ENCODE measurements around the gene CCNF.

Gene CCNF

DNA sequence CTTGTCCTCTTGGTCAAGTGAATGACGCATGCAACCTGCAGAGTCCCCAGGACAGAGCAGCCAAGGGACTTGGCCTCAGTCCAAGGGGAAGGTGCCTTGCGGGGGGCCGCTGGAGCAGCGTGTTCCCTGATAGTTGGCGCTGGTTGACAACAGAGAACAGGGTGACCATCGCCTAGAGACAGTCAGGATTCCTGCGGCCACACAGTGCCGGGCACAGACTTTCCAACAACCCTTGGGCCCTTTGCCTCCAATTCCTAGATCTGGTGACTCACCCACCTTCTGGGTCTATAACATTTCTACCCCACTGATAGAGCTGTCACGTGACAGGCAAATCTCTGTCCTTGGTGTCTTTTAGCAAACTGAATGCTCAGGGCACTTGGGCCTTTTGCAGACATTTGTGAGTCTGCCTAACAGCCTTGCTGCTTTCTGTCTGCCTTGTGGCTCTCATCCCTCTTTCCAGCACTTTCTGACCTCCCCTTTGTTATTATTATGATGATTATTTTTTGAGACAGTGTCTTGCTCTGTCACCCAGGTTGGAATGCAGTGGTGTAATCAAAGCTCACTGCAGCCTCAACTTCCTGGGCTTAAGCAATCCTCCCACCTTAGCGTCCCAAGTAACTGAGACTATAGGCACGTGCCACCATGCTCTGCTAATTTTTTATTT, 18.8 kb downstream of the CCNF start:
- no peak overlapping the region for H3K9ac ChIP-seq (ENCODE audit: low read depth, low read length)
- H3K9me3 ChIP-seq (replicated peaks; ENCODE audit: low read length), result no peaks in the 10 kb centered on the region
- no peaks in the 10 kb centered on the region for H3K27me3 ChIP-seq (ENCODE audit: control insufficient read depth, insufficient read depth, low read length)
- peaks cover 4% of the 10 kb centered on the region for H3K4me1 ChIP-seq (ENCODE audit: control insufficient read depth, insufficient read depth, low read length)
- H3K4me3 ChIP-seq (ENCODE audit: low read length), result no peak overlapping the region
- H3K36me3 ChIP-seq (ENCODE audit: insufficient read depth, low read length), result peaks cover 58% of the 10 kb centered on the region
- H3K4me2 ChIP-seq (ENCODE audit: low read length), result no peak overlapping the region

DNA sequence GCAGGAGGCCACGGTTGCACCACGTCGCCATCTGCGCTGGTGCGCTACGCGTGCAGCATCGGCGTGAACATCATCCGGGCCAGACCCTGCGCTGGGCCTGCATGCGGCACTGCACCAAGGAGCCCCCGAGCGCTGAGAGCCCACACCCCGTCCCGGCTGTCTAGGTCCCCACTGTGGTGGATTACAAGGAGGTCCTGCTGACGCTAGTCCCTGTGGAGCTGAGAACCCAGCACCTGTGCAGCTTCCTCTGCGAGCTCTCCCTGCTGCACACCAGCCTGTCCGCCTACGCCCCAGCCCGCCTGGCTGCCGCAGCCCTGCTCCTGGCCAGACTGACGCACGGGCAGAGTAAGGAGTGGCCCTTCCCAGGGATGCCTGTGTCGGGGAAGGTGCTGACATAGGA, 19.9 kb downstream of the CCNF start:
- H3K4me3 ChIP-seq (ENCODE audit: low read length), result no peak overlapping the region
- no peak overlapping the region for H3K9ac ChIP-seq (ENCODE audit: low read depth, low read length)
- no peaks in the 10 kb centered on the region for H3K27me3 ChIP-seq (ENCODE audit: control insufficient read depth, insufficient read depth, low read length)
- peaks cover 63% of the 10 kb centered on the region for H3K36me3 ChIP-seq (ENCODE audit: insufficient read depth, low read length)
- peaks cover 4% of the 10 kb centered on the region for H3K4me1 ChIP-seq (ENCODE audit: control insufficient read depth, insufficient read depth, low read length)
- no peaks in the 10 kb centered on the region for H3K9me3 ChIP-seq (replicated peaks; ENCODE audit: low read length)
- no peak overlapping the region for H3K4me2 ChIP-seq (ENCODE audit: low read length)

DNA sequence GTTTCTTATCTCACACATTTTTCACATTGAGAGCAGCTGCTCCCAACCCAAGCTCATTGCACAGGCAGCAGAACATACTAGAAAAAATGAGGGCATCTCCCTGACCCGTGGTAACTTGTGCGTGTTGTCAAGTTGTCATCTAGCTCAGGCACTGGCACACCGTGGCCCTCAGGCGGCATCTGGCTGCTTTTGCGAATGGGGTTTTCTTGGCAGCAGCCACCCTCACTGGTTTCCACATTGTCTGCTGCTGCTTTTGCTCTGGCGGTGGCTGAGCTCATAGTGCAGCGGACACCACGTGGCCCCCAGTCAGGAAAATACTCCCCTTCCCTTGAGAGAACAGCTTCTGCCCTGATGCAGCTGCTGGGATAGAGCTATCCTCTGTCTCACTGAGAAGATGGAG, 21.3 kb downstream of the CCNF start:
- peaks cover 53% of the 10 kb centered on the region for H3K36me3 ChIP-seq (ENCODE audit: insufficient read depth, low read length)
- H3K4me2 ChIP-seq (ENCODE audit: low read length), result no peak overlapping the region
- H3K4me3 ChIP-seq (ENCODE audit: low read length), result no peak overlapping the region
- no peaks in the 10 kb centered on the region for H3K9me3 ChIP-seq (replicated peaks; ENCODE audit: low read length)
- H3K9ac ChIP-seq (ENCODE audit: low read depth, low read length), result no peak overlapping the region
- H3K27me3 ChIP-seq (ENCODE audit: control insufficient read depth, insufficient read depth, low read length), result no peaks in the 10 kb centered on the region
- peaks cover 4% of the 10 kb centered on the region for H3K4me1 ChIP-seq (ENCODE audit: control insufficient read depth, insufficient read depth, low read length)

- Histone ChIP-seq H3K9ac (ENCODE audit: low read depth, low read length) (no peak overlapping the region), H3K36me3 (ENCODE audit: insufficient read depth, low read length) (peaks cover 55% of the 10 kb centered on the region), H3K4me1 (ENCODE audit: control insufficient read depth, insufficient read depth, low read length) (peaks cover 4% of the 10 kb centered on the region)
Measured at GRCh38 chr16:2450975-2451381, 21.7 kb downstream of the CCNF start.

GRCh38 chr16:2451851-2452320, 22.6 kb downstream of the CCNF start:
- Histone ChIP-seq H3K4me1 (ENCODE audit: control insufficient read depth, insufficient read depth, low read length) (peaks cover 4% of the 10 kb centered on the region), H3K9me3 (replicated peaks; ENCODE audit: low read length) (no peaks in the 10 kb centered on the region), H3K4me3 (ENCODE audit: low read length) (no peak overlapping the region), H3K27me3 (ENCODE audit: control insufficient read depth, insufficient read depth, low read length) (no peaks in the 10 kb centered on the region), H3K4me2 (ENCODE audit: low read length) (no peak overlapping the region), H3K9ac (ENCODE audit: low read depth, low read length) (no peak overlapping the region), H3K36me3 (ENCODE audit: insufficient read depth, low read length) (peaks cover 55% of the 10 kb centered on the region)

More at GRCh38 chr16:2450975-2451381, 21.7 kb downstream of the CCNF start:
- H3K9me3 ChIP-seq (replicated peaks; ENCODE audit: low read length), result no peaks in the 10 kb centered on the region
- no peak overlapping the region for H3K4me3 ChIP-seq (ENCODE audit: low read length)
- H3K4me2 ChIP-seq (ENCODE audit: low read length), result no peak overlapping the region
- no peaks in the 10 kb centered on the region for H3K27me3 ChIP-seq (ENCODE audit: control insufficient read depth, insufficient read depth, low read length)

DNA sequence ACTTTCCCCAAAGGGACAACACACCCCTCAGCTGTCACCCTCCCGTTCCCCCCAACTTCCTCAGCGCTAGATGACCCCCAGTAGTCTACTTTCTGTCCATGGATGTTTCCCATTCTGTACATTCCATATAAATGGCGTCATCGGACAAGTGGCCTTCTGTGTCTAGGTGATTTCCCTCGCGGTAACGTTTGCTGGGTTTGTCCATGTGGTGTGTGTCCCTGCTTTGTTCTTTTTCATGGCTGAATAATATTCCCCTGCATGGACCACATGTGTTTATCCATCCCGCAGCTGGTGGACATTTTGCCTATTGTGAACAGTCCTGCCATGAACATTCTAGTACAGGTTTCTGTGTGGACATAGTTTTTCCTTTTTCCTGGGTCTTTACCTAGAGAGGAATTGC, 23.4 kb downstream of the CCNF start:
- peaks cover 58% of the 10 kb centered on the region for H3K36me3 ChIP-seq (ENCODE audit: insufficient read depth, low read length)
- H3K9ac ChIP-seq (ENCODE audit: low read depth, low read length), result no peak overlapping the region
- no peak overlapping the region for H3K4me2 ChIP-seq (ENCODE audit: low read length)
- H3K9me3 ChIP-seq (replicated peaks; ENCODE audit: low read length), result no peaks in the 10 kb centered on the region
- H3K4me3 ChIP-seq (ENCODE audit: low read length), result no peak overlapping the region
- peaks cover 3% of the 10 kb centered on the region for H3K4me1 ChIP-seq (ENCODE audit: control insufficient read depth, insufficient read depth, low read length)
- H3K27me3 ChIP-seq (ENCODE audit: control insufficient read depth, insufficient read depth, low read length), result no peaks in the 10 kb centered on the region

- no peak overlapping the region for H3K4me3 ChIP-seq (ENCODE audit: low read length)
- H3K9me3 ChIP-seq (replicated peaks; ENCODE audit: low read length), result no peaks in the 10 kb centered on the region
- H3K9ac ChIP-seq (ENCODE audit: low read depth, low read length), result no peak overlapping the region
- no peak overlapping the region for H3K4me2 ChIP-seq (ENCODE audit: low read length)
- H3K4me1 ChIP-seq (ENCODE audit: control insufficient read depth, insufficient read depth, low read length), result peaks cover 6% of the 10 kb centered on the region
- H3K36me3 ChIP-seq (ENCODE audit: insufficient read depth, low read length), result peaks cover 47% of the 10 kb centered on the region
- H3K27me3 ChIP-seq (ENCODE audit: control insufficient read depth, insufficient read depth, low read length), result no peaks in the 10 kb centered on the region
Measured at GRCh38 chr16:2455081-2455845, 26.0 kb downstream of the CCNF start.

DNA sequence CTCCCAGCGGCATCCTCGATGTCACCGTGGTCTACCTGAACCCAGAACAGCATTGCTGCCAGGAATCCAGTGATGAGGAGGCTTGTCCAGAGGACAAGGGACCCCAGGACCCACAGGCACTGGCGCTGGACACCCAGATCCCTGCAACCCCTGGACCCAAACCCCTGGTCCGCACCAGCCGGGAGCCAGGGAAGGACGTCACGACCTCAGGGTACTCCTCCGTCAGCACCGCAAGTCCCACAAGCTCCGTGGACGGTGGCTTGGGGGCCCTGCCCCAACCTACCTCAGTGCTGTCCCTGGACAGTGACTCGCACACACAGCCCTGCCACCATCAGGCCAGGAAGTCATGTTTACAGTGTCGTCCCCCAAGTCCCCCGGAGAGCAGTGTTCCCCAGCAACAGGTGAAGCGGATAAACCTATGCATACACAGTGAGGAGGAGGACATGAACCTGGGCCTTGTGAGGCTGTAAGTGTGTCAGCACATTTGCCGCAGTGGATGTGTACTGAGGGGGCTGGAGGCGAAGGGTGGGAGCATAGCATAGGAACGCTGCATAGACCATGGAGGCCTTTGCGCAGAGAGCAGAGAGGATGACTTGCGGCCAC, 27.4 kb downstream of the CCNF start:
- H3K4me3 ChIP-seq (ENCODE audit: low read length), result no peak overlapping the region
- H3K36me3 ChIP-seq (ENCODE audit: insufficient read depth, low read length), result peaks cover 39% of the 10 kb centered on the region
- peaks cover 14% of the 10 kb centered on the region for H3K4me1 ChIP-seq (ENCODE audit: control insufficient read depth, insufficient read depth, low read length)
- no peak overlapping the region for H3K9ac ChIP-seq (ENCODE audit: low read depth, low read length)
- no peak overlapping the region for H3K4me2 ChIP-seq (ENCODE audit: low read length)
- no peaks in the 10 kb centered on the region for H3K9me3 ChIP-seq (replicated peaks; ENCODE audit: low read length)
- no peaks in the 10 kb centered on the region for H3K27me3 ChIP-seq (ENCODE audit: control insufficient read depth, insufficient read depth, low read length)

- Histone ChIP-seq H3K4me2 (ENCODE audit: low read length) (no peak overlapping the region), H3K36me3 (ENCODE audit: insufficient read depth, low read length) (peaks cover 36% of the 10 kb centered on the region), H3K4me3 (ENCODE audit: low read length) (no peak overlapping the region), H3K9me3 (replicated peaks; ENCODE audit: low read length) (no peaks in the 10 kb centered on the region), H3K9ac (ENCODE audit: low read depth, low read length) (no peak overlapping the region), H3K4me1 (ENCODE audit: control insufficient read depth, insufficient read depth, low read length) (peaks cover 14% of the 10 kb centered on the region), H3K27me3 (ENCODE audit: control insufficient read depth, insufficient read depth, low read length) (no peaks in the 10 kb centered on the region)
Measured at GRCh38 chr16:2457267-2457666, 28.0 kb downstream of the CCNF start.

DNA sequence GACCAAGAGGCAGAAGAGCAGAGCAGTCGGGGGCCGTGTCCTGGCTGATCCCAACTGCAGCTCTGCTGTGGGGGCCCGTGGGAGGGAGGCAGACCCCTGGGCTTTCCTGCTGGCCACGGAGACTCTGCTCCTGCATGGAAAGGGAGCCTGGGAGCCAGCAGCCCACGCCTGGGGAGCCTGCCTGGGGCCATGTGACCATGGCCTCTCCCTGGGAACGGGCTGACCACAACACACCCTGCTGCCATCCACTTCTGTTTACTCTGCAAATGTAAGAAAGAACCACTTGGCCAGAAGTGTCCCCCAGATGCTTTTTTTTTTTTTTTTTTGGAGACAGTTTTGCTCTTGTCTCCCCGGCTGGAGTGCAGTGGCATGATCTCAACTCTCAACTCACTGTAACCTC, 28.7 kb downstream of the CCNF start:
- Histone ChIP-seq H3K9me3 (replicated peaks; ENCODE audit: low read length) (no peaks in the 10 kb centered on the region), H3K27me3 (ENCODE audit: control insufficient read depth, insufficient read depth, low read length) (no peaks in the 10 kb centered on the region), H3K9ac (ENCODE audit: low read depth, low read length) (no peak overlapping the region), H3K4me3 (ENCODE audit: low read length) (no peak overlapping the region), H3K4me1 (ENCODE audit: control insufficient read depth, insufficient read depth, low read length) (peaks cover 14% of the 10 kb centered on the region), H3K36me3 (ENCODE audit: insufficient read depth, low read length) (peaks cover 30% of the 10 kb centered on the region), H3K4me2 (ENCODE audit: low read length) (no peak overlapping the region)

GRCh38 chr16:2458887-2459646, 29.8 kb downstream of the CCNF start:
- Histone ChIP-seq H3K36me3 (ENCODE audit: insufficient read depth, low read length) (peaks cover 20% of the 10 kb centered on the region), H3K4me1 (ENCODE audit: control insufficient read depth, insufficient read depth, low read length) (peaks cover 14% of the 10 kb centered on the region), H3K27me3 (ENCODE audit: control insufficient read depth, insufficient read depth, low read length) (no peaks in the 10 kb centered on the region), H3K4me2 (ENCODE audit: low read length) (peak overlapping the region; percentile 89), H3K9me3 (replicated peaks; ENCODE audit: low read length) (no peaks in the 10 kb centered on the region), H3K9ac (ENCODE audit: low read depth, low read length) (peak overlapping the region; percentile 72), H3K4me3 (ENCODE audit: low read length) (peak overlapping the region; percentile 72)

Measured in skeletal muscle satellite cell (primary cell).